Peyer's patch (tissue), 4 donors: Measurements from ENCODE around the gene CDH6.

Experiments used
- POLR2A ChIP-seq, 2 donors: fragments of 450-650 bp; IDR thresholded peaks; one replicate each; pipeline ENCODE4 v1.5.1; 2017; ENCODE audit warnings: antibody characterized with exemption in 2 of 2, mild to moderate bottlenecking in 2 of 2, moderate library complexity in 2 of 2
- TF ChIP-seq, protein P1 (sequence below), 6 experiments: fragments of 450-650 bp in 4 of 6; fragments of 200-600 bp in 2 of 6; sonication (generic) in 1 of 6; IDR thresholded peaks; one replicate each; pipeline ENCODE4 v1.5.1; 2017 to 2019; ENCODE audit warnings: antibody characterized with exemption in 6 of 6, mild to moderate bottlenecking in 3 of 6, moderate library complexity in 1 of 6

GRCh38 chr5:31213257-31213656 is 19.8 kb downstream of the CDH6 start:
- TF ChIP-seq, protein P1, sequence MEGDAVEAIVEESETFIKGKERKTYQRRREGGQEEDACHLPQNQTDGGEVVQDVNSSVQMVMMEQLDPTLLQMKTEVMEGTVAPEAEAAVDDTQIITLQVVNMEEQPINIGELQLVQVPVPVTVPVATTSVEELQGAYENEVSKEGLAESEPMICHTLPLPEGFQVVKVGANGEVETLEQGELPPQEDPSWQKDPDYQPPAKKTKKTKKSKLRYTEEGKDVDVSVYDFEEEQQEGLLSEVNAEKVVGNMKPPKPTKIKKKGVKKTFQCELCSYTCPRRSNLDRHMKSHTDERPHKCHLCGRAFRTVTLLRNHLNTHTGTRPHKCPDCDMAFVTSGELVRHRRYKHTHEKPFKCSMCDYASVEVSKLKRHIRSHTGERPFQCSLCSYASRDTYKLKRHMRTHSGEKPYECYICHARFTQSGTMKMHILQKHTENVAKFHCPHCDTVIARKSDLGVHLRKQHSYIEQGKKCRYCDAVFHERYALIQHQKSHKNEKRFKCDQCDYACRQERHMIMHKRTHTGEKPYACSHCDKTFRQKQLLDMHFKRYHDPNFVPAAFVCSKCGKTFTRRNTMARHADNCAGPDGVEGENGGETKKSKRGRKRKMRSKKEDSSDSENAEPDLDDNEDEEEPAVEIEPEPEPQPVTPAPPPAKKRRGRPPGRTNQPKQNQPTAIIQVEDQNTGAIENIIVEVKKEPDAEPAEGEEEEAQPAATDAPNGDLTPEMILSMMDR (IDR thresholded peaks at IDR 0.05), result no peak
- no peak for TF ChIP-seq POLR2A (IDR thresholded peaks at IDR 0.05)
